ENCODE data around the gene SHC1. TPM values are rescaled to one million over a fixed set of nuclear protein-coding genes. Genes with fewer than 3 reads are reported as not detected.
A peak's percentile ranks its signal among the peaks of the same experiment; 100 is the strongest.

SHC1 gene
- total and polyA plus RNA-seq, 3 experiments from 2014 or later, result 32.7 to 40.8 (median 37.4) TPM

DNA sequence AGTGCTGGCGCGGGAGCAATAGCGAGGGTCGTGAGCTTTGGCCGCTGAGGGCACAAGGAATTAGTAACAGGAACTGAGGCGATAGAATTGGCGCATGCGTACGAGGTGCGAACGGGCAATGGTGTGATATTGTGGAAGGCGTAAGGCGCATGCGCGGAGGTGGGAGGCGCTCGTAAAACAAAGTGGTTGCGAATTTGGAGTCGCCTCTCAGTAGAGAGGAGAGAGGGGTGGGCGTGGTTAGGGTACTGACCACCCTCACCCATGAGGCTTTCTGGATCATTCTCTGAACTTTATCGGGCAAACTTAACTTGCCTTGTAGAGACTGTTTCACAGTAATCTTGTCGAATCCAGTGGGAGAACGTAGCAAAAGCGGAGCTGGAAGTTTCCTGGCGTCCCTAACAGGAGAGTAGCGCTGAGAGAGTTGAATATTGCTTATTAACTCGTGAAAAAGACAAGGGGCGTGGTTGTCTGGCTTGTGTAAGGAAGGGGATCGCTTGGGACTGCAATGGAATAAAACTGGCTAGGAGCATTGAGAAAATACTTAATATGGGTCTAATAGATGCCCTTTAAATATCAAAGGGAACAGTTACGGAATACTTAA lies 4.4 kb upstream of the SHC1 start:
- ChIA-PET CTCF (interaction anchor here (0.7 to 8.7 kb wide), 10 partner anchors 9 to 116 kb away, joined by 3 to 54 read pairs (median 6); partner anchors contain the start of genes FLAD1, PBXIP1 and PYGO2), POLR2A (interaction anchor here (0.9 to 4.2 kb wide), 7 partner anchors 8 to 43 kb away, joined by 3 to 30 read pairs (median 9); partner anchors contain the start of genes FLAD1, PBXIP1 and PYGO2)
- Mint-ChIP-seq H3K27me3 (no peaks in the 10 kb centered on the region), H3K9me3 (no peaks in the 10 kb centered on the region), H3K4me1 (peaks cover 23 to 29% (median 24%) of the 10 kb centered on the region in 3 donors), H3K27ac (no peak overlapping the region), H3K36me3 (peaks cover 0 to 23% (median 6%) of the 10 kb centered on the region in 3 donors), H3K4me3 (no peak overlapping the region)
- Histone ChIP-seq H3K27ac (ENCODE audit: low read depth, low read length) (peak overlapping the region; percentile 95), H3K9me3 (ENCODE audit: low read length) (no peaks in the 10 kb centered on the region), H3K4me3 (ENCODE audit: low read length) (peak overlapping the region; percentile 95), H3K27me3 (ENCODE audit: insufficient read depth, low read length, poor library complexity, severe bottlenecking) (no peaks in the 10 kb centered on the region), H3K36me3 (ENCODE audit: insufficient read depth, low read length) (no peaks in the 10 kb centered on the region), H3K4me1 (ENCODE audit: insufficient read depth, low read length) (peaks cover 40% of the 10 kb centered on the region)
- DNase-seq, result peak; percentile 90 to 97 (median 96)

- H3K27me3 Mint-ChIP-seq, result no peaks in the 10 kb centered on the region
- H3K4me1 ChIP-seq (ENCODE audit: insufficient read depth, low read length), result peaks cover 40% of the 10 kb centered on the region
Observed at GRCh38 chr1:154974102-154974807, 3.7 kb upstream of the SHC1 start, which contains the start of gene CKS1B. Gene CKS1B, plus strand, starts transcription at chr1:154974681. Its CDS starts 65 bp downstream, at chr1:154974746.

DNA sequence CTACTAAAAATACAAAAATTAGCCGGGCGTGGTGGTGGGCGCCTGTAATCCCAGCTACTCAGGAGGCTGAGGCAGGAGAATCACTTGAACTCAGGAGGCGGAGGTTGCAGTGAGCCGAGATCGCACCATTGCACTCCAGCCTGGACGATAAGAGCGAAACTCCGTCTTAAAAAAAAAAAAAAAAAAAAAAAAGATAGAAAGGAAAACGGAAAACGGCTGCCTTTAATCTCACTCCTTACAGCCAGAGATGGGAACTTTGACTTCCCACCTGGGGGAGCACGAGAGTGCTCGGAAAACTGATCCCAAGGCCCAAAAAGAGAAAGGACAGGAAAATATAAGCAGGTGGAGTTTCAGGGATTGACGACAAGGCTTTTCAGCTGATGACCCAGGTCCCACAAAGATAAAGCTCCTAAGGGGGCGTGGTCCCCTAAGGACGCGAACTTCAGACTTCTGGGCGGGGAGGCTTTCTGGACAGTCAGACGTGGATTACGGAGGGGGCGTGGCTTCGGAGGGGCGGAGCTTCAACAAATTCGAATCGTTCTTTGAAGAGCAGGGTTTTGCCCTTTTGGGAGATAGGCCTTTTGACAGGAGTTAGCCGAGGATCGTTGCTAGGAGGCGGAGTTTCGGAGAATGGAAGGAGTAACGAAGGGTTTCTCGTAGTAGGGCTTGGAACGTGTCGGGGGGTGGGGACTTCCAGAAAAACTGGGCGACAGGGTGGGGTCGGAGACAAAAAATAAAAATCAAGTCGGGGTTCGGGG lies 3.0 kb upstream of the SHC1 start:
- ChIA-PET POLR2A (interaction anchor here (0.6 to 4.2 kb wide), 9 partner anchors 10 to 364 kb away, joined by 3 to 30 read pairs (median 8); partner anchors contain the start of genes FLAD1, PBXIP1, PMVK and PYGO2), CTCF (interaction anchor here (0.7 to 8.7 kb wide), 12 partner anchors 9 to 229 kb away, joined by 3 to 54 read pairs (median 4); partner anchors contain the start of genes FLAD1, LENEP, PBXIP1 and PYGO2)
- Mint-ChIP-seq H3K36me3 (peaks cover 0 to 31% (median 4%) of the 10 kb centered on the region in 3 donors), H3K27me3 (no peaks in the 10 kb centered on the region), H3K4me1 (peaks cover 24 to 34% (median 32%) of the 10 kb centered on the region in 3 donors), H3K27ac (no peak overlapping the region), H3K9me3 (no peaks in the 10 kb centered on the region), H3K4me3 (no peak overlapping the region)
- H3K4me3 ChIP-seq (ENCODE audit: low read length), result peak overlapping the region; percentile 84
- H3K4me1 ChIP-seq (ENCODE audit: insufficient read depth, low read length), result peaks cover 40% of the 10 kb centered on the region
- H3K36me3 ChIP-seq (ENCODE audit: insufficient read depth, low read length), result no peaks in the 10 kb centered on the region
- peak overlapping the region; percentile 95 for H3K27ac ChIP-seq (ENCODE audit: low read depth, low read length)
- H3K9me3 ChIP-seq (ENCODE audit: low read length), result no peaks in the 10 kb centered on the region
- peak; percentile 80 to 93 (median 89) for DNase-seq
- no peaks in the 10 kb centered on the region for H3K27me3 ChIP-seq (ENCODE audit: insufficient read depth, low read length, poor library complexity, severe bottlenecking)

More at GRCh38 chr1:154974102-154974807, 3.7 kb upstream of the SHC1 start, which contains the start of gene CKS1B:
- H3K4me1 Mint-ChIP-seq, result peaks cover 24 to 34% (median 28%) of the 10 kb centered on the region in 3 donors
- peak within 1 kb of the TSS; percentile 95 for H3K27ac ChIP-seq (ENCODE audit: low read depth, low read length)
- no peaks in the 10 kb centered on the region for H3K9me3 ChIP-seq (ENCODE audit: low read length)
- no peaks in the 10 kb centered on the region for H3K27me3 ChIP-seq (ENCODE audit: insufficient read depth, low read length, poor library complexity, severe bottlenecking)
- peak within 1 kb of the TSS; percentile 95 for H3K4me3 ChIP-seq (ENCODE audit: low read length)
- H3K9me3 Mint-ChIP-seq, result no peaks in the 10 kb centered on the region
- DNase-seq, result peak; percentile 93 to 99 (median 98)
- ChIA-PET CTCF (interaction anchor here (0.7 to 8.7 kb wide), 15 partner anchors 9 to 230 kb away, joined by 3 to 54 read pairs (median 4); partner anchors contain the start of genes FLAD1, PBXIP1 and PYGO2), POLR2A (interaction anchor here (0.6 to 4.2 kb wide), 12 partner anchors 9 to 365 kb away, joined by 3 to 30 read pairs (median 6); partner anchors contain the start of genes FLAD1, PBXIP1, PMVK and PYGO2)
- no peak within 1 kb of the TSS for H3K4me3 Mint-ChIP-seq
- no peak within 1 kb of the TSS for H3K27ac Mint-ChIP-seq
- peaks cover 0 to 28% (median 4%) of the 10 kb centered on the region in 3 donors for H3K36me3 Mint-ChIP-seq
- H3K36me3 ChIP-seq (ENCODE audit: insufficient read depth, low read length), result no peaks in the 10 kb centered on the region

GRCh38 chr1:154972517-154973343 lies 2.2 kb upstream of the SHC1 start:
- ChIA-PET CTCF (interaction anchor here (1.0 to 3.6 kb wide), 7 partner anchors 10 to 27 kb away, joined by 3 to 15 read pairs (median 7); partner anchors contain the start of genes FLAD1, PBXIP1 and PYGO2), POLR2A (interaction anchor here (0.6 to 4.2 kb wide), 4 partner anchors 10 to 1004 kb away, joined by 3 to 30 read pairs (median 6); partner anchors contain the start of genes FLAD1 and PYGO2)
- H3K27ac ChIP-seq (ENCODE audit: low read depth, low read length), result peak overlapping the region; percentile 95
- peaks cover 8% of the 10 kb centered on the region for H3K36me3 ChIP-seq (ENCODE audit: insufficient read depth, low read length)
- peak overlapping the region in 3 of 8 donors; percentile 72 to 88 (median 74) for H3K27ac Mint-ChIP-seq
- H3K36me3 Mint-ChIP-seq, result peaks cover 0 to 35% (median 4%) of the 10 kb centered on the region in 3 donors
- DNase-seq, result peak in 2 of 5 donors; percentile 21 to 50
- no peaks in the 10 kb centered on the region for H3K27me3 ChIP-seq (ENCODE audit: insufficient read depth, low read length, poor library complexity, severe bottlenecking)
- no peaks in the 10 kb centered on the region for H3K27me3 Mint-ChIP-seq
- H3K9me3 ChIP-seq (ENCODE audit: low read length), result no peaks in the 10 kb centered on the region
- H3K9me3 Mint-ChIP-seq, result no peaks in the 10 kb centered on the region
- no peak overlapping the region for H3K4me3 ChIP-seq (ENCODE audit: low read length)
- peaks cover 24 to 38% (median 31%) of the 10 kb centered on the region in 3 donors for H3K4me1 Mint-ChIP-seq
- peak overlapping the region in 1 of 7 donors; percentile 64 for H3K4me3 Mint-ChIP-seq
- H3K4me1 ChIP-seq (ENCODE audit: insufficient read depth, low read length), result peaks cover 40% of the 10 kb centered on the region

DNA sequence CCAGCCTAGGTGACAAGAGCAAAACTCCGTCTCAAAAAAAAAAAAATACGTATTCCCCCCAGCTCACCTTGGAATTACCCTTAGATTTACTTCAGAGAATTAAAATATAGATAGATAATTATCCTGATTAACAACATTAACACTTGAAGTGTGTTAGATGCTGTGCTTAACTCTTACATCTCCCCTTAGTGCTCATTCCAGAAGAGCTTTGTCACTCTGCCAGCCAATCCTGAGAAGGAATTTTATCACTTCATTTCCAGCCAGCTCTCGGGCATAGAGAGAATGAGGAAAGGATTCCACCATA lies 1.6 kb upstream of the SHC1 start:
- peaks cover 13% of the 10 kb centered on the region for H3K36me3 ChIP-seq (ENCODE audit: insufficient read depth, low read length)
- no peaks in the 10 kb centered on the region for H3K9me3 ChIP-seq (ENCODE audit: low read length)
- no peaks in the 10 kb centered on the region for H3K27me3 ChIP-seq (ENCODE audit: insufficient read depth, low read length, poor library complexity, severe bottlenecking)
- Mint-ChIP-seq H3K27ac (peak overlapping the region in 3 of 8 donors; percentile 72 to 88 (median 74)), H3K27me3 (no peaks in the 10 kb centered on the region), H3K9me3 (no peaks in the 10 kb centered on the region), H3K4me3 (peak overlapping the region in 1 of 7 donors; percentile 64), H3K4me1 (peaks cover 24 to 38% (median 27%) of the 10 kb centered on the region in 3 donors), H3K36me3 (peaks cover 0 to 40% (median 4%) of the 10 kb centered on the region in 3 donors)
- CTCF ChIA-PET, result interaction anchor here (1.4 to 3.6 kb wide), 5 partner anchors 11 to 45 kb away, joined by 3 to 21 read pairs (median 13); partner anchors contain the start of genes FLAD1 and PBXIP1
- POLR2A ChIA-PET, result interaction anchor here (0.6 to 4.2 kb wide), 2 partner anchors 11 to 1005 kb away, joined by 3 to 30 read pairs; partner anchors contain the start of gene FLAD1
- H3K27ac ChIP-seq (ENCODE audit: low read depth, low read length), result peak overlapping the region; percentile 95
- H3K4me3 ChIP-seq (ENCODE audit: low read length), result no peak overlapping the region
- peaks cover 40% of the 10 kb centered on the region for H3K4me1 ChIP-seq (ENCODE audit: insufficient read depth, low read length)
- DNase-seq, result peak in 1 of 5 donors; percentile 15

GRCh38 chr1:154971341-154971998 lies 923 bp upstream of the SHC1 start:
- peak in 1 of 5 donors; percentile 15 for DNase-seq
- Mint-ChIP-seq H3K9me3 (no peaks in the 10 kb centered on the region), H3K4me3 (peak overlapping the region in 6 of 7 donors; percentile 21 to 61 (median 34)), H3K27me3 (no peaks in the 10 kb centered on the region), H3K4me1 (peaks cover 24 to 38% (median 27%) of the 10 kb centered on the region in 3 donors), H3K27ac (peak overlapping the region in 6 of 8 donors; percentile 8 to 91 (median 66)), H3K36me3 (peaks cover 0 to 47% (median 4%) of the 10 kb centered on the region in 3 donors)
- Histone ChIP-seq H3K27me3 (ENCODE audit: insufficient read depth, low read length, poor library complexity, severe bottlenecking) (no peaks in the 10 kb centered on the region), H3K9me3 (ENCODE audit: low read length) (no peaks in the 10 kb centered on the region), H3K4me1 (ENCODE audit: insufficient read depth, low read length) (peaks cover 38% of the 10 kb centered on the region), H3K36me3 (ENCODE audit: insufficient read depth, low read length) (peaks cover 20% of the 10 kb centered on the region), H3K27ac (ENCODE audit: low read depth, low read length) (peak overlapping the region; percentile 60), H3K4me3 (ENCODE audit: low read length) (no peak overlapping the region)
- CTCF ChIA-PET, result interaction anchor here (0.9 to 3.6 kb wide), 8 partner anchors 10 to 72 kb away, joined by 3 to 21 read pairs (median 4); partner anchors contain the start of genes FLAD1, PBXIP1 and PYGO2
- POLR2A ChIA-PET, result interaction anchor here (0.9 to 4.2 kb wide), 2 partner anchors 12 to 19 kb away, joined by 4 to 30 read pairs; partner anchors contain the start of gene FLAD1
